H1 (cell line): ENCODE measurements around the gene RNU7-1. TPM values are rescaled to one million over a fixed set of nuclear protein-coding genes. Genes with fewer than 3 reads are reported as not detected.

Experiments used
- EGR1 ChIP-seq: IDR thresholded peaks from 2 replicates; pipeline ENCODE4 v1.6.1; 2011; ENCODE audit warnings: low read depth, low read length, borderline replicate concordance
- KDM5A ChIP-seq: fragments of 200-600 bp; IDR thresholded peaks from 2 replicates; pipeline ENCODE4 v1.7.1; 2012; ENCODE audit warnings: mild to moderate bottlenecking, low read length, inconsistent platforms, mixed read lengths
- SRF ChIP-seq: IDR thresholded peaks from 2 replicates; pipeline ENCODE4 v1.6.1; 2011; ENCODE audit warnings: mild to moderate bottlenecking, low read depth, low read length, moderate library complexity
- TCF12 ChIP-seq: IDR thresholded peaks from 2 replicates; pipeline ENCODE4 v1.6.1; 2011; ENCODE audit warnings: low read depth, mild to moderate bottlenecking, low read length
- TEAD4 ChIP-seq: IDR thresholded peaks from 2 replicates; pipeline ENCODE4 v1.6.1; 2012; ENCODE audit warnings: low read depth, low read length, inconsistent platforms, mixed read lengths
- ZNF274 ChIP-seq: IDR thresholded peaks from 2 replicates; pipeline ENCODE4 v1.7.0; 2012; ENCODE audit warnings: low read length, borderline replicate concordance; ENCODE audit errors: extremely low read depth
- polyA plus RNA-seq, 7 experiments: library from polyadenylated mRNA; depleted of rRNA in 3 of 7; stranded (reverse) in 5 of 7; unstranded in 2 of 7; fragments of >200 nt in 5 of 7; fragments of 200-250 nt in 2 of 7; gene quantifications; 1 replicate in 5 of 7; 2 replicates in 1 of 7; 4 replicates in 1 of 7; pipeline versions ENCODE4 v1.2.1 to v1.2.3, GENCODE V29; 2011 to 2013; ENCODE audit warnings: missing spikeins in 2 of 7, mixed read lengths in 2 of 7
- total RNA-seq: library from RNA; stranded (reverse); fragmentation: NEBNext Ultra II Directional; extraction: Animal tissue kit (Norgen Biotek cat#: 25700); gene quantifications from 2 replicates; pipeline ENCODE4 v1.2.1, GENCODE V29; 2021
- TF ChIP-seq, protein P1 (sequence below): fragments of 300-600 bp; sonication (generic); IDR thresholded peaks from 2 replicates; pipeline ENCODE4 v1.7.1; 2012; ENCODE audit warnings: low read length, moderate library complexity, mild to moderate bottlenecking, inconsistent platforms; ENCODE audit not compliant: insufficient replicate concordance
- TF ChIP-seq, protein P2 (sequence below): IDR thresholded peaks from 2 replicates; pipeline ENCODE4 v1.6.1; 2012; ENCODE audit warnings: inconsistent platforms
- TF ChIP-seq, protein P3 (sequence below): IDR thresholded peaks from 2 replicates; pipeline ENCODE4 v1.6.1; 2012; ENCODE audit warnings: low read length, inconsistent platforms

RNU7-1 gene
- total and polyA plus RNA-seq, 2 of the 8 experiments (the other 6 are each of a cell fraction or from before 2014, with no cell fraction given) = not detected

DNA sequence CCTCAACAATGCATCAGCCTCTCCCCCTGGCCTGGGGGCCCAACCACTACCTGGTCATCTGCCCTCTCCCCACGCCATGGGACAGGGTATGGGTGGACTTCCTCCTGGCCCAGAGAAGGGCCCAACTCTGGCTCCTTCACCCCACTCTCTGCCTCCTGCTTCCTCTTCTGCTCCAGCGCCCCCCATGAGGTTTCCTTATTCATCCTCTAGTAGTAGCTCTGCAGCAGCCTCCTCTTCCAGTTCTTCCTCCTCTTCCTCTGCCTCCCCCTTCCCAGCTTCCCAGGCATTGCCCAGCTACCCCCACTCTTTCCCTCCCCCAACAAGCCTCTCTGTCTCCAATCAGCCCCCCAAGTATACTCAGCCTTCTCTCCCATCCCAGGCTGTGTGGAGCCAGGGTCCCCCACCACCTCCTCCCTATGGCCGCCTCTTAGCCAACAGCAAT is 7.4 kb upstream of the RNU7-1 start (continued):
- TF ChIP-seq, protein P1, sequence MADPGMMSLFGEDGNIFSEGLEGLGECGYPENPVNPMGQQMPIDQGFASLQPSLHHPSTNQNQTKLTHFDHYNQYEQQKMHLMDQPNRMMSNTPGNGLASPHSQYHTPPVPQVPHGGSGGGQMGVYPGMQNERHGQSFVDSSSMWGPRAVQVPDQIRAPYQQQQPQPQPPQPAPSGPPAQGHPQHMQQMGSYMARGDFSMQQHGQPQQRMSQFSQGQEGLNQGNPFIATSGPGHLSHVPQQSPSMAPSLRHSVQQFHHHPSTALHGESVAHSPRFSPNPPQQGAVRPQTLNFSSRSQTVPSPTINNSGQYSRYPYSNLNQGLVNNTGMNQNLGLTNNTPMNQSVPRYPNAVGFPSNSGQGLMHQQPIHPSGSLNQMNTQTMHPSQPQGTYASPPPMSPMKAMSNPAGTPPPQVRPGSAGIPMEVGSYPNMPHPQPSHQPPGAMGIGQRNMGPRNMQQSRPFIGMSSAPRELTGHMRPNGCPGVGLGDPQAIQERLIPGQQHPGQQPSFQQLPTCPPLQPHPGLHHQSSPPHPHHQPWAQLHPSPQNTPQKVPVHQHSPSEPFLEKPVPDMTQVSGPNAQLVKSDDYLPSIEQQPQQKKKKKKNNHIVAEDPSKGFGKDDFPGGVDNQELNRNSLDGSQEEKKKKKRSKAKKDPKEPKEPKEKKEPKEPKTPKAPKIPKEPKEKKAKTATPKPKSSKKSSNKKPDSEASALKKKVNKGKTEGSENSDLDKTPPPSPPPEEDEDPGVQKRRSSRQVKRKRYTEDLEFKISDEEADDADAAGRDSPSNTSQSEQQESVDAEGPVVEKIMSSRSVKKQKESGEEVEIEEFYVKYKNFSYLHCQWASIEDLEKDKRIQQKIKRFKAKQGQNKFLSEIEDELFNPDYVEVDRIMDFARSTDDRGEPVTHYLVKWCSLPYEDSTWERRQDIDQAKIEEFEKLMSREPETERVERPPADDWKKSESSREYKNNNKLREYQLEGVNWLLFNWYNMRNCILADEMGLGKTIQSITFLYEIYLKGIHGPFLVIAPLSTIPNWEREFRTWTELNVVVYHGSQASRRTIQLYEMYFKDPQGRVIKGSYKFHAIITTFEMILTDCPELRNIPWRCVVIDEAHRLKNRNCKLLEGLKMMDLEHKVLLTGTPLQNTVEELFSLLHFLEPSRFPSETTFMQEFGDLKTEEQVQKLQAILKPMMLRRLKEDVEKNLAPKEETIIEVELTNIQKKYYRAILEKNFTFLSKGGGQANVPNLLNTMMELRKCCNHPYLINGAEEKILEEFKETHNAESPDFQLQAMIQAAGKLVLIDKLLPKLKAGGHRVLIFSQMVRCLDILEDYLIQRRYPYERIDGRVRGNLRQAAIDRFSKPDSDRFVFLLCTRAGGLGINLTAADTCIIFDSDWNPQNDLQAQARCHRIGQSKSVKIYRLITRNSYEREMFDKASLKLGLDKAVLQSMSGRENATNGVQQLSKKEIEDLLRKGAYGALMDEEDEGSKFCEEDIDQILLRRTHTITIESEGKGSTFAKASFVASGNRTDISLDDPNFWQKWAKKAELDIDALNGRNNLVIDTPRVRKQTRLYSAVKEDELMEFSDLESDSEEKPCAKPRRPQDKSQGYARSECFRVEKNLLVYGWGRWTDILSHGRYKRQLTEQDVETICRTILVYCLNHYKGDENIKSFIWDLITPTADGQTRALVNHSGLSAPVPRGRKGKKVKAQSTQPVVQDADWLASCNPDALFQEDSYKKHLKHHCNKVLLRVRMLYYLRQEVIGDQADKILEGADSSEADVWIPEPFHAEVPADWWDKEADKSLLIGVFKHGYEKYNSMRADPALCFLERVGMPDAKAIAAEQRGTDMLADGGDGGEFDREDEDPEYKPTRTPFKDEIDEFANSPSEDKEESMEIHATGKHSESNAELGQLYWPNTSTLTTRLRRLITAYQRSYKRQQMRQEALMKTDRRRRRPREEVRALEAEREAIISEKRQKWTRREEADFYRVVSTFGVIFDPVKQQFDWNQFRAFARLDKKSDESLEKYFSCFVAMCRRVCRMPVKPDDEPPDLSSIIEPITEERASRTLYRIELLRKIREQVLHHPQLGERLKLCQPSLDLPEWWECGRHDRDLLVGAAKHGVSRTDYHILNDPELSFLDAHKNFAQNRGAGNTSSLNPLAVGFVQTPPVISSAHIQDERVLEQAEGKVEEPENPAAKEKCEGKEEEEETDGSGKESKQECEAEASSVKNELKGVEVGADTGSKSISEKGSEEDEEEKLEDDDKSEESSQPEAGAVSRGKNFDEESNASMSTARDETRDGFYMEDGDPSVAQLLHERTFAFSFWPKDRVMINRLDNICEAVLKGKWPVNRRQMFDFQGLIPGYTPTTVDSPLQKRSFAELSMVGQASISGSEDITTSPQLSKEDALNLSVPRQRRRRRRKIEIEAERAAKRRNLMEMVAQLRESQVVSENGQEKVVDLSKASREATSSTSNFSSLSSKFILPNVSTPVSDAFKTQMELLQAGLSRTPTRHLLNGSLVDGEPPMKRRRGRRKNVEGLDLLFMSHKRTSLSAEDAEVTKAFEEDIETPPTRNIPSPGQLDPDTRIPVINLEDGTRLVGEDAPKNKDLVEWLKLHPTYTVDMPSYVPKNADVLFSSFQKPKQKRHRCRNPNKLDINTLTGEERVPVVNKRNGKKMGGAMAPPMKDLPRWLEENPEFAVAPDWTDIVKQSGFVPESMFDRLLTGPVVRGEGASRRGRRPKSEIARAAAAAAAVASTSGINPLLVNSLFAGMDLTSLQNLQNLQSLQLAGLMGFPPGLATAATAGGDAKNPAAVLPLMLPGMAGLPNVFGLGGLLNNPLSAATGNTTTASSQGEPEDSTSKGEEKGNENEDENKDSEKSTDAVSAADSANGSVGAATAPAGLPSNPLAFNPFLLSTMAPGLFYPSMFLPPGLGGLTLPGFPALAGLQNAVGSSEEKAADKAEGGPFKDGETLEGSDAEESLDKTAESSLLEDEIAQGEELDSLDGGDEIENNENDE = no peak
- no peak for TF ChIP-seq TEAD4
- no peak for TF ChIP-seq SRF
- no peak for TF ChIP-seq TCF12
- TF ChIP-seq, protein P2, sequence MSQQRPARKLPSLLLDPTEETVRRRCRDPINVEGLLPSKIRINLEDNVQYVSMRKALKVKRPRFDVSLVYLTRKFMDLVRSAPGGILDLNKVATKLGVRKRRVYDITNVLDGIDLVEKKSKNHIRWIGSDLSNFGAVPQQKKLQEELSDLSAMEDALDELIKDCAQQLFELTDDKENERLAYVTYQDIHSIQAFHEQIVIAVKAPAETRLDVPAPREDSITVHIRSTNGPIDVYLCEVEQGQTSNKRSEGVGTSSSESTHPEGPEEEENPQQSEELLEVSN = no peak
- no peak for TF ChIP-seq KDM5A
- TF ChIP-seq ZNF274 = no peak
- TF ChIP-seq, protein P3, sequence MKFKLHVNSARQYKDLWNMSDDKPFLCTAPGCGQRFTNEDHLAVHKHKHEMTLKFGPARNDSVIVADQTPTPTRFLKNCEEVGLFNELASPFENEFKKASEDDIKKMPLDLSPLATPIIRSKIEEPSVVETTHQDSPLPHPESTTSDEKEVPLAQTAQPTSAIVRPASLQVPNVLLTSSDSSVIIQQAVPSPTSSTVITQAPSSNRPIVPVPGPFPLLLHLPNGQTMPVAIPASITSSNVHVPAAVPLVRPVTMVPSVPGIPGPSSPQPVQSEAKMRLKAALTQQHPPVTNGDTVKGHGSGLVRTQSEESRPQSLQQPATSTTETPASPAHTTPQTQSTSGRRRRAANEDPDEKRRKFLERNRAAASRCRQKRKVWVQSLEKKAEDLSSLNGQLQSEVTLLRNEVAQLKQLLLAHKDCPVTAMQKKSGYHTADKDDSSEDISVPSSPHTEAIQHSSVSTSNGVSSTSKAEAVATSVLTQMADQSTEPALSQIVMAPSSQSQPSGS = no peak
- no peak for TF ChIP-seq EGR1
